IPS-NIHi7 (cell line): ENCODE measurements around the gene ZNF74.
"Not testable (repeated sequence)": the region's sequence is repeated elsewhere in the genome, so short reads cannot be mapped to it uniquely, and the experiment has no call there.

Experiments
- DNase-seq: peaks from one replicate; pipeline ENCODE4 v3.0.0; 2012; ENCODE audit warnings: mixed read lengths; ENCODE audit errors: extremely low spot score

ZNF74 gene

DNA sequence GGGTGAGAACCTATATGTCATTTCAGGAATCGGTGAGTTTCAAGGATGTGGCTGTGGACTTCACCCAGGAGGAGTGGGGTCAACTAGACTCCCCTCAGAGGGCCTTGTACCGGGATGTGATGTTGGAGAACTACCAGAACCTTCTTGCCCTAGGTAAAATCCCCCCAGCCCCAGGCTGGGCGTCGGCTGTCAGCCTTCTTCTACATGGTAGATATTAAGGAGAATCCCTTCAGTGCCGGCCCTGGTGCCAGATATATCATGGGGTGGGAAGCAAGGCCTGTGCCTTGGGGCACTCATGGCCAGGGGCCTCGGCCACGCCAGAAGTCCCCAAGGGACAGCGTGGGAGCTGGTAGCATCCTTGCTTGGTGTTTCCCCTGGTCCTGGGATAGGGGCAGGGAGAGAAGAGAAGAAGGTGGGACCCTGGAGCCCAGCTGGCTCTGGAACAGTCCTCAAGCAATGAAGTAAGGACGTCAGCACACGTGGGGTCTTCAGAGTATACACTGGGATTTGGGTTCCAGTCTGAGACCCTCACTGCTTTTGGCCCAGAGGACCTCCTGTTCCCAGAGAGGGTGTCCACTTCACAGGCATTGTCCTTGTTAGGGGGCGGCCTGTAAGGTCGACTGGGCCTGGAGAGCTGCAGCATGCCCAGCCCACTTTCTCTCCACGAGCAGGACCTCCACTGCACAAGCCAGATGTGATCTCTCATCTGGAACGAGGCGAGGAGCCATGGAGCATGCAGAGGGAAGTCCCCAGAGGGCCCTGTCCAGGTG, 6.8 kb downstream of the ZNF74 start:
- no peak for DNase-seq

DNA sequence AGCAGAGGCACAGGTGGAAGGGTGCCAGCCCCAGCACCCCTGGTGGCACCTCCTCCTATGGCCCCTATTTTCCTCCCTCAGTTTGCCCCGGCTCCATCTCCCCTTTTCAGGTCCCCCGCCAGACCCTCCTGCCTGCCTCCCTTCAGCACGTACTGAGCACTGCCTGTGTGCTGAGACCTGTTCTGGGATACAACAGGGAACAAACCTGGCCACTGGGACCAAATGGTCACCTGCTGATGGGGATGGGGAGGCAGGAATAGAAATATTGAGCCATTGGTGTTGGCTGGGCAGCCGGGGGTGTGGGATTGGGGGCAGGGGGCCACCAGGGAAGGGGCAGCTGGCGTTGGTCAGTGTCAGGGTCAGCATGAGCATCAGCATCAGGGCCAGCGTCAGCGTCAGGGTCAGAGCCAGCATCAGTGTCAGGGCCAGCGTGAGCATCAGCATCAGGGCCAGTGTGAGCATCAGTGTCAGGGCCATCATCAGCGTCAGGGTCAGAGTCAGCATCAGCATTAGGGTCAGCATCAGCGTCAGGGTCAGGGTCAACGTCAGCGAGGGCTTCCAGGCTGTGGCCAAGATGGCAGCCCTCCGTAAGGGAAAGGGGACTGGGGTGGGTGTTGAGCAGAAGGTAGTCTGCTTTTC, 7.5 kb downstream of the ZNF74 start:
- no peak for DNase-seq

- DNase-seq, result no peak
Measured at GRCh38 chr22:20402960-20403778, 9.2 kb downstream of the ZNF74 start.

DNA sequence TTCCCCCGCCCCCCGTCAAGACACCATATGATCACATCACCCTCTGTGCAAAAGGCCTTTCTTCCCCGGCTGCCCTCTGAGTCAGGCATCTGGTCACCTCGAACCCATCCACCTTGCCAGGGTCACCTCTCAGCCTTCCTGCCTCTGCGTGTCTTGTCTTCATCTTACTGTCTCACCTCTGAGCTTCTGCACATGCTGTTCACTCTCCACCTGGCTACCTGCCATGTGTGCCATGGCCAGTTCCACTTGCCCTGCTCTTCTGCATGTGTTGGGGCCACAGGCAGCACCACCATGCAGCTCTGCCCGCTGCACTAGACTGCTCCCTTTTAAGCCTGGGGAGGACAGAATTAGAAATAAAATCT, 9.8 kb downstream of the ZNF74 start:
- DNase-seq, result no peak

DNA sequence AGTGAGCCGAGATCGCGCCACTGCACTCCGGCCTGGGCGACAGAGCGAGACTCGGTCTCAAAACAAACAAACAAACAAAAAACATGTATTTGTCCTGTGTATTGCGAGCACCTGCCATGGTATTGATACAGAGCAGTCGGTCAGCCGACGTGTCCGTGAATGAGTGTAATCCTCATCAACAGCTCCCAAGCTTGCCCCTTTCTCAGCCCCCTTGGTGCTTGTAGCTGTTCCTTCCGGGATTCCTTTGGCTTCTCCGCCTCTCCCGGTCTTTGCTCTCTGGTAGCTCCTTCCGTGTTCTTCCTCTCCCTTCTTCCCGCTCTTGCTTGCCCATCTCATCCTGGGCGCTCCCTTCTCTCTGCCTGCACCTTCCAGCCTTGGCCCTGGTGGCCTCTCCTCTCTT, 10.9 kb downstream of the ZNF74 start:
- DNase-seq, result no peak

DNA sequence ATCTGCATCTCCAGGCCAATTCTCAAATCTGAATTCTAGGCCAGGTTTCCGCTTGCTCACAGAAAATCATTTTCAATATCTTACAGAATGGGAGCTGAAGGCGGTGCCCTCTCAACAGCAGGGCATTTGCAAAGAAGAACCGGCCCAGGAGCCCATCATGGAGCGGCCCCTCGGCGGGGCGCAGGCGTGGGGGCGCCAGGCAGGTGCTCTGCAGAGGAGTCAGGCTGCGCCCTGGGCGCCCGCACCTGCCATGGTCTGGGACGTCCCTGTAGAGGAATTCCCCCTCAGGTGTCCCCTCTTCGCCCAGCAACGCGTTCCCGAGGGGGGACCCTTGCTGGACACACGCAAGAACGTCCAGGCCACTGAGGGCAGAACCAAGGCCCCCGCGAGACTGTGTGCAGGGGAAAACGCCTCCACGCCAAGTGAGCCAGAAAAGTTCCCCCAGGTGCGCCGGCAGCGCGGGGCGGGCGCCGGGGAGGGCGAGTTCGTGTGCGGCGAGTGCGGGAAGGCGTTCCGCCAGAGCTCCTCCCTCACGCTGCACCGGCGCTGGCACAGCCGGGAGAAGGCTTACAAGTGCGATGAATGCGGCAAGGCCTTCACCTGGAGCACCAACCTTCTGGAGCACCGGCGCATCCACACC, 11.5 kb downstream of the ZNF74 start:
- DNase-seq, result no peak

- DNase-seq, result no peak
Measured at GRCh38 chr22:20405931-20406685, 12.2 kb downstream of the ZNF74 start.

DNA sequence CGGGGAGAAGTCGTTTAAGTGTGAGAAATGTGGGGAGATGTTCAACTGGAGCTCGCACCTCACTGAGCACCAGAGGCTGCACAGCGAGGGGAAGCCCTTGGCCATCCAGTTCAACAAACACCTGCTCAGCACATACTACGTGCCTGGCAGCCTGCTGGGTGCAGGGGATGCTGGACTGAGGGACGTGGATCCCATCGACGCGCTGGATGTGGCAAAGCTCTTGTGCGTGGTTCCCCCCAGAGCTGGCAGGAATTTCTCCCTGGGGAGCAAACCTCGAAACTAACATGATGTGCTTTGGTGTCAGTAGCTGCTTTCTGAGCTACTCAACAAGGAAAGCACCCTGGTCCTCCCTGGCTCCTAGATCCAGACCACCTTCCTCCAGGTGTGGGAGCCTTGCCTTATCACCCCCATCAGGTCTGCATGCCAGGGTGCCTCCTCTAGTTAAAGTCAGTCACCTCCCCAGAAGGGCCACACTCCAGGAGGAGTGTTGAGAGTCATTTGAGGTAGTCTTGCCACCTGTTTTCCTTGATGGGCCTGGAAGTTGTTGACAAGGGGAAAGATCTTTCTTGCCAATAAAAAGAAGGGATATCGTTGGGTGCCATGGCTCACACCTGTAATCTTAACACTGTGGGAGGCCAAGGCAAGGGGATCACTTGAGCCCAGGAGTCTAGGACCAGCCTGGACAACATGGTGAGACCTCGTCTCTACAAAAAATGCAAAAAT, 12.9 kb downstream of the ZNF74 start:
- DNase-seq, result no peak

DNA sequence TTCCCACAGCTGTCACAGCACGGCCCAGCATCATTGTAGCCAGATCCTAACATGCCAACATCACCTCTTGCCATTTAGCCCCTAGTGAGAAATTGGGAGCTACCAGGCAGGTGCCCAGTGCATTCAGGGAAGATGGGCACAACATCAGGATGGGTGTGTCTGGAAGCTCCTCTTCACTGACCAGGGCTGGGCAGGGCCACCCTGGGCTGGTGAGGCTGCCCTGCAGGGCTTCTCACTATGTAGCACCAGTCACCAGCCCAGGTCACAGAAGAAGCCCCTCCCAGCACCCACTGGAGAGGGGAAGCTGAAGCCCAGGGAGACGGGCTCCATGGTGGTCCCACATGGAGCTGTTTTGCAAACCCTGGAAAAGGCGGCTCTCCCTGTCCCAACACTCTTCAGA, 13.9 kb downstream of the ZNF74 start:
- no peak for DNase-seq

DNA sequence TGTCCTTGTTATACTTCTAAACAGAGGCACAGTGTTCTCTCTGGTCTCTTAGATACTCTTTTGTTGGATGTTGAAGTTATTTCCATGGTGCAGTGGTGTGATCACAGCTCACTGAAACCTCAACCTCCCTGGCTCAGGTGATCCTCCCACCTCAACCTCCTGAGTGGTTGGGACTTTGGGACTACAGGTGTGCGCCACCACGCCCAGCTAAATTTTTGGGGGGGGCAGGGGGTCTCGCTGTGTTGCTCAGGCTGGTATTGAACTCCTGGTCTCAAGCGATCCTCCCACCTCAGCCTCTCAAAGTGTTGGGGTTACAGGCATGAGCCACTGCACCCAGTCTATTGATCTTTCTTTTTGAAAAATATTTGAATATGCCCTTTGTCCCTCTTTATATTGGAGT, 14.9 kb downstream of the ZNF74 start:
- no peak for DNase-seq

DNA sequence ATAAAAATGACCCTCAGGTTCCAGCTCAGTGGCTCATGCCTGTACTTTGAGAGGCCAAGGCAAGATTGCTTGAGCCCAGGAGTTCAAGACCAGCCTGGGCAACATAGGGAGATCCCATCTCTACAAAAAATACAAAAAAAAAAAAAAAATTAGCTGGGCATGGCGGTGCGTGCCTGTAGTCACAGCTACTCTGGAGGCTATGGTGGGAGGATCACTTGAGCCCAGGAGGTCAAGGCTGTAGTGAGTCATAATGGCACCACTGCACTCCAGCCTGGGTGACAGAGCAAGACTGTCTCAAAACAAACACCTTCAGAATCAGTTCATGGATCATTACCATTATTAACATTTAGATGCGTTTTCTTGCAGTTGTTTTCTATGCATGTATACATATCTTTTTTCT, 15.4 kb downstream of the ZNF74 start:
- not testable (repeated sequence) for DNase-seq

DNA sequence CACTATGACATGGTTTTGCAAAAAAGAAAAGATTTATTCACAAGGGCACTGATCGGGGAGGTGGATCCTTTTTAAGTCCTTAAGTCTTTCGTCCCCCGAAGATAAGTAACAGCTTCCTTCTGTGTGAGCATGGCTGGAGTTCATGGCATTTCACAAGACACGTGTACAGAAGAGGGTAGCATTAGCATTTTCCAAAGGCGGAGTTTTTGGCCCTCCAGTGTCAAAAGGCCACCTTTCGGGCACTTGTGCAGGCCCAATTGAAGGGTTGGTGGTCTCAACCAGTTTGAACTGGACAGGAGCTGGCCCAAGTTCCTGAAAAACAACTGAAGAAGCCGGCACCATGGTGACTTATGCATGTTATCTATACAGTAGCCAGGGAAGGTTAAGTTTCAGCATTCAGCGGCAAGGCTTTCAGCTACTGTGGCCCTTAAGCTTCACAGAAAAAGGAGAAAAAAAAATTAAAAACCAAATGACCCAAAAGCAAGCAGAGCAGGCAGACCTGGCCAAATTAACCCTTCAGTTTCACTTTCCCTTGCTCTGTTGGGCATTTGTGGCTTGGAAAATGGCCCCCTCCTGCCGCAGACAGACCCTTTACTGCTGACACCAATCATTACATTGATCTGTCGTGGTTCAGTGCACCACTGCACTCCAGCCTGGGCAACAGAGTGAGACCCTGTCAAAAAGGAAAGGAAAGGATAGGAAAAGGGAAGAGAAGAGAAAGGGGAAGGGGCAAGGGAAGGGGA, 18.7 kb downstream of the ZNF74 start:
- no peak for DNase-seq

- no peak for DNase-seq
Measured at GRCh38 chr22:20413217-20414058, 19.5 kb downstream of the ZNF74 start.

GRCh38 chr22:20414059-20414440, 20.1 kb downstream of the ZNF74 start:
- DNase-seq, result no peak

GRCh38 chr22:20414450-20414849, 20.5 kb downstream of the ZNF74 start:
- no peak for DNase-seq

GRCh38 chr22:20415241-20415640, 21.3 kb downstream of the ZNF74 start:
- DNase-seq, result not testable (repeated sequence)

GRCh38 chr22:20415699-20416098, 21.7 kb downstream of the ZNF74 start:
- DNase-seq, result not testable (repeated sequence)

DNA sequence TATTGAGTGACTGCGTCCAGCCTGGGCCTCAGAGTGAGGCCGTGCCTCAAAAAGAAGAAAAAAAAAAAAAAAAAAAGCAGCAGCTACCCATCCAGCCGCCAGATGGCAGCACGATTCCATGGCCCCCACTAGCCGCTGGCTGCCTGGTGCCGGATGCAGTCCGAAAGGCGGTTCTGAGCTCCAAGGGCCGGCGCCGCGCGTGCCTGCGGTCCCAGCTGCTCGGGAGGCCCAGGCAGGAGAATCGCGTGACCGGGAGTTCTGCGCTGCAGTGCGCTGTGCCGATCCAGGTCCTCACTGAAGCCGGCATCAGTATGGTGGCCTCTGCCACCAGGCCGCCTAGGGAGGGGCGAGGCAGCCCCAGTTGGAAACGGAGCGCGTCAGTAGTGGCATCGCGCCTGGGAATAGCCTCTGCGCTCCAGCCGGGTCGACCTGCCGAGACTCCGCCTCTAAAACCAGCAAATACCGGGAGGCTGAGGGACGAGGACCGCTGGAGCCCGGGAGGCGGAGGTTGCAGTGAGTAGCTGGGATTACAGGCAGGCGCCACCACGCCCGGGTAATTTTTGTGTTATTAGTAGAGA, 24.3 kb downstream of the ZNF74 start:
- peak; percentile 81 for DNase-seq

- DNase-seq, result no peak
Measured at GRCh38 chr22:20419664-20419951, 25.7 kb downstream of the ZNF74 start.
